Spleen (tissue), 11 donors: ENCODE data around the gene CCDC180. TPM values are rescaled to one million over a fixed set of nuclear protein-coding genes. Genes with fewer than 3 reads are reported as not detected.

Experiments
- DNase-seq: peaks from one replicate; pipeline ENCODE4 v3.0.0-alpha.2; 2020
- H3K27ac ChIP-seq, 8 donors: fragments of 200-600 bp; sonication (generic) in 7 of 8; 1 replicate in 4 of 8; 2 replicates in 4 of 8; pipeline versions ENCODE4 v1.5.0 to v1.8.0; 2016 to 2021; ENCODE audit warnings: inconsistent platforms in 4 of 8, mild to moderate bottlenecking in 4 of 8, moderate library complexity in 1 of 8
- H3K27me3 ChIP-seq, 7 donors: fragments of 200-600 bp; sonication (generic) in 6 of 7; replicated peaks in 1 of 7; 1 replicate in 4 of 7; 2 replicates in 3 of 7; pipeline versions ENCODE4 v1.5.0 to v1.8.0; 2016 to 2021; ENCODE audit warnings: inconsistent platforms in 3 of 7, mild to moderate bottlenecking in 1 of 7
- H3K36me3 ChIP-seq, 6 donors: fragments of 200-600 bp; sonication (generic) in 5 of 6; 1 replicate in 4 of 6; 2 replicates in 2 of 6; pipeline versions ENCODE4 v1.5.0 to v1.8.0; 2016 to 2021; ENCODE audit warnings: inconsistent platforms in 2 of 6
- H3K4me1 ChIP-seq, 6 donors: fragments of 200-600 bp; sonication (generic) in 5 of 6; 1 replicate in 3 of 6; 2 replicates in 3 of 6; pipeline versions ENCODE4 v1.5.0 to v1.8.0; 2016 to 2021; ENCODE audit warnings: inconsistent platforms in 3 of 6
- H3K4me3 ChIP-seq, 8 donors: fragments of 200-600 bp; sonication (generic) in 7 of 8; 1 replicate in 4 of 8; 2 replicates in 4 of 8; pipeline versions ENCODE4 v1.5.0 to v1.8.0; 2016 to 2021; ENCODE audit warnings: inconsistent platforms in 4 of 8, mild to moderate bottlenecking in 4 of 8, moderate library complexity in 2 of 8
- H3K9me3 ChIP-seq, 8 donors: fragments of 200-600 bp; sonication (generic) in 7 of 8; 1 replicate in 4 of 8; 2 replicates in 4 of 8; pipeline versions ENCODE4 v1.5.0 to v1.8.0; 2016 to 2021; ENCODE audit warnings: inconsistent platforms in 4 of 8
- POLR2A ChIP-seq, 3 donors: fragments of 450-650 bp; IDR thresholded peaks; one replicate each; pipeline ENCODE4 v1.5.1; 2017; ENCODE audit warnings: antibody characterized with exemption in 3 of 3, mild to moderate bottlenecking in 1 of 3
- POLR2AphosphoS5 ChIP-seq, 3 donors: sonication (generic); formaldehyde crosslinking; IDR thresholded peaks; one replicate each; pipeline ENCODE4 v1.5.1; 2017; ENCODE audit warnings: antibody characterized with exemption in 3 of 3
- WGBS, 5 donors: extraction: QIAGEN DNeasy Blood & Tissue Kit in 3 of 5; methylation state at CpG; one replicate each; pipeline versions ENCODE4 v1.1.5 to v1.1.7; 2013 to 2018; 5-methylcytosine and 5-hydroxymethylcytosine counted together
- intact Hi-C: fragments of 100-400 bp; cut with DNase I; formaldehyde crosslinking; loops from one replicate; pipeline ENCODE4 v1.15.0; 2023; ENCODE audit warnings: low total_unique reads
- polyA plus RNA-seq, 3 donors: library from polyadenylated mRNA; stranded (reverse); fragments of 200-250 nt; gene quantifications; one replicate each; pipeline ENCODE4 v1.2.1, GENCODE V29; 2013
- total RNA-seq, 7 donors: library from RNA; depleted of rRNA in 3 of 7; stranded (reverse); fragments of >200 nt in 3 of 7; fragmentation: NEBNext Ultra II Directional in 4 of 7; extraction: Animal tissue kit (Norgen Biotek cat#: 25700) in 4 of 7; gene quantifications; one replicate each; pipeline versions ENCODE4 v1.1.0 to v1.2.1, GENCODE V29; 2016 to 2021
- TF ChIP-seq, protein P1 (sequence below), 11 experiments: fragments of 200-600 bp in 7 of 11; fragments of 450-650 bp in 4 of 11; sonication (generic) in 4 of 11; IDR thresholded peaks in 8 of 11; conservative IDR thresholded peaks in 3 of 11; 1 replicate in 7 of 11; 2 replicates in 4 of 11; pipeline versions ENCODE4 v1.4.0 to v1.8.0; 2016 to 2021; ENCODE audit warnings: antibody characterized with exemption in 11 of 11, inconsistent platforms in 4 of 11, mild to moderate bottlenecking in 1 of 11
- donor health status: healthy with polysubstance abuse.
- donor health status: DM: no; HTN: no; CAD: no; lungs with moderate emphysema.
- donor health status: DM: no; HTN: no; CAD: no.
- donor health status: Bipolar disorder and iron deficiency.
- donor health status: healthy.
- donor health status: DM: no; HTN: no; CAD: no.
- donor health status: DM: yes; HTN: yes; CAD: no.

CCDC180 gene
- total and polyA plus RNA-seq, 10 donors = 3.3 to 14.7 (median 7.3) TPM

DNA sequence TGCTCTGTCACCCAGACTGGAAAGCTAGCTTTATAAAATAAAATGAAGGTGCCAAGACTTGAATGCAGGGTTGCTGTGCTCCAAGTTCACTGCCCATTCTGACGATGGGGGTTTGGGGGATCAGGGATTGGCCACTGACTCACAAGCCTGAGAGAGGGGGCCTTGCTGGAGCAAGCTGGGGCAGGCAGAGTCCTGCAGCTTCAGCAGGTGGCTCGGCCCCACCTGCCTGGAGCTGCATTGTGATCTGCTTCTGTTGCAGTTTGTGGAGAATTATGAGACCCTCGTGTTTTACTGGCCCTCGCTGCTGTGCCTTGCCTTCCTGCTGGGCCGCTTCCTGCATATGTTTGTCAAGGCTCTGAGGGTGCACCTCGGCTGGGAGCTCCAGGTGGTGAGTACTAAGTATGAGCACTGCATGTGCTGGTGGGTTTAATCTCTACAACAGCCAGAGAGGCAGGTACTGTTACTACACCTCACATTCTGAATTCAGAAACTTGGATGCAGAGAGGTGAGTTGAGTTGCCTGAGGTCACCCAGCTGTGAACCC is 31.1 kb upstream of the CCDC180 start:
- Histone ChIP-seq H3K27ac (no peak overlapping the region), H3K36me3 (peaks cover 0 to 58% (median 39%) of the 10 kb centered on the region in 6 donors), H3K9me3 (no peaks in the 10 kb centered on the region), H3K4me3 (no peak overlapping the region), H3K4me1 (no peaks in the 10 kb centered on the region), H3K27me3 (no peaks in the 10 kb centered on the region)
- WGBS, 5 donors = 85 to 91% (median 86%) methylated on average over 4 to 6 of the region's 6 CpGs
- TF ChIP-seq, protein P1, sequence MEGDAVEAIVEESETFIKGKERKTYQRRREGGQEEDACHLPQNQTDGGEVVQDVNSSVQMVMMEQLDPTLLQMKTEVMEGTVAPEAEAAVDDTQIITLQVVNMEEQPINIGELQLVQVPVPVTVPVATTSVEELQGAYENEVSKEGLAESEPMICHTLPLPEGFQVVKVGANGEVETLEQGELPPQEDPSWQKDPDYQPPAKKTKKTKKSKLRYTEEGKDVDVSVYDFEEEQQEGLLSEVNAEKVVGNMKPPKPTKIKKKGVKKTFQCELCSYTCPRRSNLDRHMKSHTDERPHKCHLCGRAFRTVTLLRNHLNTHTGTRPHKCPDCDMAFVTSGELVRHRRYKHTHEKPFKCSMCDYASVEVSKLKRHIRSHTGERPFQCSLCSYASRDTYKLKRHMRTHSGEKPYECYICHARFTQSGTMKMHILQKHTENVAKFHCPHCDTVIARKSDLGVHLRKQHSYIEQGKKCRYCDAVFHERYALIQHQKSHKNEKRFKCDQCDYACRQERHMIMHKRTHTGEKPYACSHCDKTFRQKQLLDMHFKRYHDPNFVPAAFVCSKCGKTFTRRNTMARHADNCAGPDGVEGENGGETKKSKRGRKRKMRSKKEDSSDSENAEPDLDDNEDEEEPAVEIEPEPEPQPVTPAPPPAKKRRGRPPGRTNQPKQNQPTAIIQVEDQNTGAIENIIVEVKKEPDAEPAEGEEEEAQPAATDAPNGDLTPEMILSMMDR (IDR thresholded peaks at IDR 0.05 in 8 of 11, conservative IDR thresholded peaks at IDR 0.05 in 3 of 11) = no peak
- TF ChIP-seq POLR2AphosphoS5 (IDR thresholded peaks at IDR 0.05) = no peak
- TF ChIP-seq POLR2A (IDR thresholded peaks at IDR 0.05) = no peak
- DNase-seq = no peak
- intact Hi-C loops = no loop called here

DNA sequence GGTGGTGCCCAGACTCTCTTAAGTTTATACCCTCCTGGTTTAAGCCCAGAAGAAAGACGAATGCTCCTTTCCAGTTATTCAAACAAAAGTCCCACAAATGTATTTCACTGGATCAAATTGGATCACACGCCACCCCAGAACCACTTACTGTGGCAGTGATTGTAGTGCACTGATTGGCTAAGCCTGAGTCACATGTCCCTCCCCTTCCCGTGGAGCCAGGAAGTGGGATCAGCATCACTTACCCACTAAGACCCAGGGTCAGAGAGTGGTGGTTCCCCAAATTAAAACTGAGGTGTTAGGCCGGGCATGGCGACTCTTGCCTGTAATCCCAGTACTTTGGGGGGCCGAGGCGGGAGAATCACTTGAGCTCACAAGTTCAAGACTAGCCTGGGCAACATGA is 29.5 kb upstream of the CCDC180 start:
- Histone ChIP-seq H3K9me3 (no peaks in the 10 kb centered on the region), H3K36me3 (peaks cover 0 to 73% (median 43%) of the 10 kb centered on the region in 6 donors)

DNA sequence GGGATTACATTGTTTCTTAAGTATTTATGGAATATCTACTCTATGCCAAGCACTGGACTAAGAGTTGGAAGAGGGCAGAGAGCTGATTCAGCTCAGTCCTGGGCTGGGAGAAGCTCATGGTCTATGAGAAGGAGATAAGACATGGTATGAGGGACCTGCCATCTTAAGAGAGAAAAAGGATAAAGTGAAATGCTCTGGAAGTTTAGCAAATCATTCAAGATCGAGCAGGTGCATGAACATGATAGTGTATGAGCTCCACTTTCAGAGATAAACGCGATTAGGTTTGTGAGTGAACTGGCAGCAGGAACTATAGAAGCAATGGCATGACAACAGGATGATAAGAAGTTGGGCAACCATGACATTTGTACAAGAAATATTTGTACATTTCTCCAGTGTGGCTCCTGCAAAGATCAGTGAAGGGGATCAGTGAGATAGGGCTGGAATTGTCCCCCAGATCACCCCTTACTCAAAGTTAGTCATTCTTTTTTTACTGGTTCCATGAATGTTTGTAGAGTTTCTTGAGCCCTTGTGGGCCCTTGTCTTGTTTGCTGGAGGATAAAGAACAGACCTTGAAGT is 26.6 kb upstream of the CCDC180 start:
- no peaks in the 10 kb centered on the region for H3K4me1 ChIP-seq
- DNase-seq = no peak
- TF ChIP-seq, protein P1 (IDR thresholded peaks at IDR 0.05 in 8 of 11, conservative IDR thresholded peaks at IDR 0.05 in 3 of 11) = no peak
- TF ChIP-seq POLR2AphosphoS5 (IDR thresholded peaks at IDR 0.05) = no peak
- TF ChIP-seq POLR2A (IDR thresholded peaks at IDR 0.05) = no peak
- peaks cover 0 to 16% (median 12%) of the 10 kb centered on the region in 8 donors for H3K9me3 ChIP-seq
- intact Hi-C loops = no loop called here
- 89 to 97% (median 91%) methylated on average over 3 of the region's 3 CpGs for whole genome bisulfite sequencing, 5 donors
- no peak overlapping the region for H3K27ac ChIP-seq
- H3K4me3 ChIP-seq = no peak overlapping the region
- peaks cover 0 to 98% (median 48%) of the 10 kb centered on the region in 6 donors for H3K36me3 ChIP-seq
- no peaks in the 10 kb centered on the region for H3K27me3 ChIP-seq

More for the DNA sequence above, 29.5 kb upstream of the CCDC180 start:
- TF ChIP-seq POLR2AphosphoS5 (IDR thresholded peaks at IDR 0.05) (no peak), POLR2A (IDR thresholded peaks at IDR 0.05) (no peak)
- TF ChIP-seq, protein P1 (IDR thresholded peaks at IDR 0.05 in 8 of 11, conservative IDR thresholded peaks at IDR 0.05 in 3 of 11) = no peak
- H3K4me3 ChIP-seq = no peak overlapping the region
- no peak overlapping the region for H3K27ac ChIP-seq
- DNase-seq = no peak
- no peaks in the 10 kb centered on the region for H3K27me3 ChIP-seq
- intact Hi-C loops = no loop called here
- H3K4me1 ChIP-seq = no peaks in the 10 kb centered on the region
- 91 to 94% (median 91%) methylated on average over 6 to 7 of the region's 7 CpGs for WGBS, 5 donors

DNA sequence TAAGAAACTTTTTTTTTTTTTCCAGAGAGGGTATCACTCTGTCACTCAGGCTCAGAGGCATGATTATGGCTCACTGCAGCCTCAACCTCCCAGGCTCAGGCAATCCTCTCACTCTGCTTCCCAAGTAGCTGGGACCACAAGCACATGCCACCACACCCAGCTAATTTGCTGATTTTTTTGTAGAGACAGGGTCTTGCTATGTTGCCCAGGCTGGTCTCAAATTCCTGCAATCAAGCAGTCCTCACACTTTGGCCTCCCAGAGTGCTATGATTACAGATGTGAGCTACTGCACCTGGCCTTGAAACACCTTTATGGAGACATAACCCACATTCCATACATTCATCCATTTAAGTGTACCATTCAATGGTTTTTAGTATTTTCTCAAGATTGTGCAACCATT is 23.7 kb upstream of the CCDC180 start:
- peaks cover 0 to 98% (median 42%) of the 10 kb centered on the region in 6 donors for H3K36me3 ChIP-seq
- no peak overlapping the region for H3K27ac ChIP-seq
- no peak overlapping the region for H3K4me3 ChIP-seq
- TF ChIP-seq, protein P1 (IDR thresholded peaks at IDR 0.05 in 8 of 11, conservative IDR thresholded peaks at IDR 0.05 in 3 of 11) = no peak
- TF ChIP-seq POLR2AphosphoS5 (IDR thresholded peaks at IDR 0.05) (no peak), POLR2A (IDR thresholded peaks at IDR 0.05) (no peak)
- no peaks in the 10 kb centered on the region for H3K27me3 ChIP-seq
- peaks cover 4 to 22% (median 18%) of the 10 kb centered on the region in 8 donors for H3K9me3 ChIP-seq
- no peaks in the 10 kb centered on the region for H3K4me1 ChIP-seq
- no peak for DNase-seq
- intact Hi-C loops = no loop called here
